ENCODE data around the gene BUB1B.

The BUB1B gene

DNA sequence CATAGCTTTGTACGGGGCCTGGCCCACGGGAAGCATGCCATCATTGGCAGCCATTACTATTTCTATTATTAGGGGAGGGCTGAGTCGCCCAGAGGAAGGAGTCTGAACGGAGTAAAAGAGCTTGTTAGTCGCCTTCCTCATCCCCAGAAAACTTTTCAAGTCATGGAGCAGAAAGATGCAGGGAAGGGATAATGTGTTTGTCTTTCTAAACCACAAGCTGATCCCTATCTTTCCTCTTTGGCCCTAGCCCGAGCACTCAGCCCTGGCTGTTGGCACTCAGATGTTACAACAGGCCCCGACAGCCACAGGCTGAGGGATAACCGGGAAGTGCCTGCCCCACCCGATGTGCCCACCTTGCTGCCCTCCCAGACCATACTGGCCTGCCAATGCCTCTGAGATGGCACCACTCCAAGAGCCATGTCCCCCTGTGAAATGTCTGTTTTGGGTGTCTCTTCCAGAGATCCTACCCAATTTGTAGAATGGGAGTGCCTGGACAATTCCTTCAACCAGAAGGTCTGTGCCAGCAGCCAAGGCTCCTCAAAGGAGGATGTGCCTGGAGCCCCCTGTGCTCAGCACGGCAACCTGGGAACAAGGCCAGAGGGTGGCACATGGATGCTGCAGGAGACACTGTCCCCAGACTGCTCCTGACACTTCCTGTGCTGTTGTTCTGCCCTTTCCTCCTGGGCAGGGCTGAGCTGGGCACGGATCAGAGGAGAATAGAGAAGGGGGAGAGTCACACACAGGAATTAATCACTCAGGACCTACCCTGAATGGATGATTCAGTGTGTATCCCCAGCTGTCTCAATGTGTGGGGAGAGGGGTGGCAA, 88.8 kb downstream of the BUB1B start:
- in situ Hi-C loops (cut with MboI; ENCODE audit: low pct_unique_long_range_greater_than_20kb, low sequenced_read_pairs): loop anchor here (25.0 kb wide), 1 partner anchor 462 kb away; the partner anchor contains the start of gene FSIP1
- DNase-seq: peak; percentile 39

GRCh38 chr15:40250304-40250656, 89.4 kb downstream of the BUB1B start:
- in situ Hi-C loops (cut with MboI; ENCODE audit: low pct_unique_long_range_greater_than_20kb, low sequenced_read_pairs): loop anchor here (25.0 kb wide), 1 partner anchor 463 kb away; the partner anchor contains the start of gene FSIP1
- no peak for DNase-seq

DNA sequence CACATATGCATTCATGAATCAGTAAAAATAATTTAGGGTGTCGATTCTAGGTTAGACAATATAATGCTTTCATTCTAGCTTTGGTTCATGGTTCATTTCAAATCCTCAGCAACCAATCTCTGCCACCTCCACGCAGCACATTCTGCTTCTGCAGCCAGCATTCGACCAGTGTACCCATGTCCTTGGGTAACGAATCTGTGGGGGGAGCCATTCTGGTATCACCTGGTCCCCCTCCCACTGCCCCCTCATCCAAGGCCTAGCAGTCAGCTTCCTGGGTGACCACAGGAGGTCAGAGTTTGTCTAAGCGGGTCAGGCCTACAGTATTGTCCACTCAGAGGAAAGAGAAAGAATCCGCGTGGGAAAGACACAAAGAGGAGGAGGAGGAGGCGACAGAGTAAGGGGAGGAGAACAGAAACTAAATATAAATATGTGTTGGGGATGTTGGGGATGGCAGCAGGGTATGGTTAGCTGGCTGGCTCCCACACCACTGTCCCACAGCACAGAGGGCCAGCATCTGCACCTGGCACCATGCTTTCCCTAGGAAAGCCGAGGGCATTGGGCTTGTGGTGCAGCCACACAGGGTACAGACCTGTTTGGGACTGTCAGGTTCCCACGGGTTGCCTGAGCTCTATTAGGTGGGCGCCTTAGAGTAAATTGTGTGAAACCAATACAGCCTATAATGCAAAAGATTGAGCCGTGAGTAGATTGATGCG, 90.1 kb downstream of the BUB1B start:
- DNase-seq: no peak
- in situ Hi-C loops (cut with MboI; ENCODE audit: low pct_unique_long_range_greater_than_20kb, low sequenced_read_pairs): loop anchor here (25.0 kb wide), 1 partner anchor 464 kb away; the partner anchor contains the start of gene FSIP1

DNA sequence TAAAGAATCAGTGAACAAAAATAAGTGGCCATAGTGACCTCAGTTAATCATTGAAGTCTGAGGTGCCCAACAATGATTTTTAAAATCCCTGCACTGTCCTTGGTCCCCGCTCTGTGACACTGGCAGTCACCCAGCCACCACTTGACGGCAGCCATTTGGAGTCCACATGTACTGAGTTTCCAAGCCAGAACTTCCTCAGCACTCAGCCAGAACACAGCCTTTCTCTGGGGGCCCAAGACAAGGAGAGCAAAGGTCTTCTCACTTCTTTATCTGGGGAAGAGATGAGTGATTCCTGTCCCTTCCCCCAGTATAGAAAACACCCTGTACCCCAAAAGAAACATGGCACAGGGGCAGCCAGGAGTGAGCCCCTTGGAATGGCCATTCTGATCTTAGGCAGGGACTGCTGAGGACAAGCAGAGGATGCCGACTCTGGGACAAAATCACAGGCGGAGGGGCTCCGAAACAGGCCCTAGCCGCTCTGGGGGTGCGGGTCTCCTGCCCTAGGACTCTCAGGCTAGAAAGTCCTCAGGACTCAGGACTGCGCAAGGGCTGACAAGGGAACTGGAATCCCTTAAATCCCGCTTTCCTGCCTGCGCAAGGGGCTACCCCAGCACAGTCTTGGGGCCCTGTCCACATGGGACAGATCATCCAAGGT, 90.7 kb downstream of the BUB1B start:
- DNase-seq: no peak
- in situ Hi-C loops (cut with MboI; ENCODE audit: low pct_unique_long_range_greater_than_20kb, low sequenced_read_pairs): loop anchor here (25.0 kb wide), 1 partner anchor 464 kb away; the partner anchor contains the start of gene FSIP1

GRCh38 chr15:40252141-40252437, 91.2 kb downstream of the BUB1B start:
- in situ Hi-C loops (cut with MboI; ENCODE audit: low pct_unique_long_range_greater_than_20kb, low sequenced_read_pairs): loop anchor here (25.0 kb wide), 1 partner anchor 465 kb away; the partner anchor contains the start of gene FSIP1

GRCh38 chr15:40252438-40253166, 91.7 kb downstream of the BUB1B start:
- DNase-seq: no peak
- in situ Hi-C loops (cut with MboI; ENCODE audit: low pct_unique_long_range_greater_than_20kb, low sequenced_read_pairs): loop anchor here (25.0 kb wide), 1 partner anchor 465 kb away; the partner anchor contains the start of gene FSIP1

More at GRCh38 chr15:40252141-40252437, 91.2 kb downstream of the BUB1B start:
- no peak for DNase-seq

DNA sequence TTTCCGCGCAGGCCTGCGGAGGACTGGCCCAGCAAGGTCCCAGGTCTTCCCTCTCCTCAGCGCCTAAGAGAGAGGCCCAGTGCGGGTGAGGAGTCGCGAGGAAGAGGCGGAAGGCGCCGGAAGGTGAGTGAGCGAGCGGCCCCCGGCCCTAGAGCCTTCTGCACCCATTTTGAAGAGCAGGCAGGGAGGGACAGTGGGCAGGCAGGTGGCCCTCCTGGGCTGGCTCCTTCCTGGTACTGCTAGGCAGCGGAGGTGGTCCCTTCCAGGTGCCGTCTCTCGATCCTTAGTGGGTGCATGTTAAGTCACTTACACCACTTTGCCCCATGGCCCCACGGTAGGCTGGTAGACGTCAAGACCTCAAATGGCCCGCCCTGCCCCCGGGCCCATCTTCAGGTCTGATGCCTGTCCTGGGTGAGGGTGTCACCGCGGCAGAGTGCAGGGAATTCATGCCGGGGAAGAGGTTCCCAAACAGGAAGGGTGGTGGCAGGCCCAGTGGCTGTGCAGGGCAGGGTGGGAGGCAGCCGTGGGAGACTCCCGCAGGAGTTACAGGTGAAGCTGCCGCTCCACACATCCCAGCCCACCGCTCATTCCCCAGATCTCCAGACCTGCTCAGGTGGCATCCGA, 92.4 kb downstream of the BUB1B start:
- no peak for DNase-seq
- in situ Hi-C loops (cut with MboI; ENCODE audit: low pct_unique_long_range_greater_than_20kb, low sequenced_read_pairs): loop anchor here (25.0 kb wide), 1 partner anchor 466 kb away; the partner anchor contains the start of gene FSIP1

DNA sequence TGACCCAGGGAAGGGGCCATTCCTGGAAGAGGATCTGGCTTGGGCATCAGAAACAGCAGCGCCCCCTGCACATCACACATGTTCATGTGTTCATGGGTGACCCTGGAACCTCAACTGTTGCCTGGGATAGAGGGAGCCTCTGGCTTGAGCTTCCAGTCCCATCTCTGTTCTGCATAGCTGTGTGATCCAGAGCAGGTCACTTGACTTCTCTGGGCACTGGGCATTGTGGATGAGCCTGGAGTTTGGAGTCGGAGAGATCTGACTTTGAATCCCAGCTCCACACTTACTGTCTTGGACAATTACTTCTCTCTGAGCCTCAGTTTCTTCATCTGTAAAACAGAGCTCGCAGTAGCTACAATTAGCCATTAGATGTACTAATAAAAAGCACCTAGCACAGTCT, 93.6 kb downstream of the BUB1B start:
- in situ Hi-C loops (cut with MboI; ENCODE audit: low pct_unique_long_range_greater_than_20kb, low sequenced_read_pairs): loop anchor here (25.0 kb wide), 1 partner anchor 467 kb away; the partner anchor contains the start of gene FSIP1
- no peak for DNase-seq

DNA sequence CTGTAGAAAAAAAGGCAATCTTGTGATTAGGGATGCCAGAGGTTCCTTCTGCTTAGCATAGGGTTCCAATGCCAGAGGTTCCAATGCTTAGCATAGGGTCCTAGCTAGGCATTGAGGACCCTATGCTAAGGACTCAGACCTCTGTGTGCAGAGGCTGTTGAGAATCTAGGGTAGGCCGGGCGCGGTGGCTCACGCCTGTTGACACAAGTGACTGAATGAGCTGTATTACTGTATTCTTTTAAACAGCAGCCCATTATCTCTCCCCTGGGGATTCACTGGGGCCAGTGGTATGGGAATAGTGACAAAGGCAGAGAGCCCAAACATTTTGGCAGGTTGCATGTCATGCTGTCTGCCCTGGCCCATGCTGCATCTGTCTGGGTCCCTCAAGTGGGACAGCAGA, 94.2 kb downstream of the BUB1B start:
- in situ Hi-C loops (cut with MboI; ENCODE audit: low pct_unique_long_range_greater_than_20kb, low sequenced_read_pairs): loop anchor here (25.0 kb wide), 1 partner anchor 468 kb away; the partner anchor contains the start of gene FSIP1
- DNase-seq: no peak

GRCh38 chr15:40256638-40257235, 95.9 kb downstream of the BUB1B start:
- in situ Hi-C loops (cut with MboI; ENCODE audit: low pct_unique_long_range_greater_than_20kb, low sequenced_read_pairs): loop anchor here (25.0 kb wide), 1 partner anchor 469 kb away; the partner anchor contains the start of gene FSIP1
- DNase-seq: no peak

DNA sequence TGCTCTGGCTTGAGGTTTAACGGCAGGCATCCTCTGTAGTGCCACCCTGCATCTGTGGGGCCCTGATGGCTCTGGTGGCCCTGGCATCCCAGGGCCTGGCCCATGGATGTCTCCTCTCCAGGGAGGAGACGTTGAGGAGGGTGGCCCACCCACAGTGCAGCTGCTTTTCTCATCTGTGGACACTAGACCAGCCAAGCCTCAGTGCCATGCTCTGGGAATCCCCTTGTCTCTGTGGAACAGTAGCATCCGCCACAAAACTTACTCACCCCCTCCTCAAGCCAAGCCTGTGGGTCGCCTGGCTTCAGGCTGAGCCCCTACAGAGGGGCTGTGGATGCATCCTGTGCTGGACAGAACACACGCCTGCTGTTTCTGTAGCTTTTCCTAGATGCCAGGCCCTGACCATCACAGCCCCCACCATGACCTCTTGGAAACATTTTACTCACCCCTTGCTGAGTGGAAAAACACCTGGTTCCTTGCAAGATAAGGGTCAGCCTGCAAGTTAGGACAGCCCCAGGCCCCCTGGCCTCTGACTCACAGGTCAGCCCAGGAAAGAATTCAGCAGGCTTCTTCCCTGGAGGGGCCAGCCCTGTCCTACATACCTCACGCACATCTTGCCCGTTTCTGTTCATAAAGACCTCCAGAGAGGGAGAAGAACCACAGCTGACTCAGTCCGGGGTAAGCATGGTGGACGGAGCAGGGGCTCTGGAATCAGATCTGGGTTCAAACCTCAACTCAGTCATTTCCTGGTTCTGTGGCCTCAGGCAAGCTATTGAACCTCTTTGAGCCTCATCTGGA, 97.0 kb downstream of the BUB1B start:
- in situ Hi-C loops (cut with MboI; ENCODE audit: low pct_unique_long_range_greater_than_20kb, low sequenced_read_pairs): loop anchor here (25.0 kb wide), 1 partner anchor 471 kb away; the partner anchor contains the start of gene FSIP1
- no peak for DNase-seq

- in situ Hi-C loops (cut with MboI; ENCODE audit: low pct_unique_long_range_greater_than_20kb, low sequenced_read_pairs): loop anchor here (25.0 kb wide), 1 partner anchor 471 kb away; the partner anchor contains the start of gene FSIP1
- peak; percentile 41 for DNase-seq
Measured at GRCh38 chr15:40258544-40258943, 97.7 kb downstream of the BUB1B start.

- DNase-seq: peak; percentile 38
- in situ Hi-C loops (cut with MboI; ENCODE audit: low pct_unique_long_range_greater_than_20kb, low sequenced_read_pairs): loop anchor here (25.0 kb wide), 1 partner anchor 472 kb away; the partner anchor contains the start of gene FSIP1
Measured at GRCh38 chr15:40259021-40259420, 98.2 kb downstream of the BUB1B start.

DNA sequence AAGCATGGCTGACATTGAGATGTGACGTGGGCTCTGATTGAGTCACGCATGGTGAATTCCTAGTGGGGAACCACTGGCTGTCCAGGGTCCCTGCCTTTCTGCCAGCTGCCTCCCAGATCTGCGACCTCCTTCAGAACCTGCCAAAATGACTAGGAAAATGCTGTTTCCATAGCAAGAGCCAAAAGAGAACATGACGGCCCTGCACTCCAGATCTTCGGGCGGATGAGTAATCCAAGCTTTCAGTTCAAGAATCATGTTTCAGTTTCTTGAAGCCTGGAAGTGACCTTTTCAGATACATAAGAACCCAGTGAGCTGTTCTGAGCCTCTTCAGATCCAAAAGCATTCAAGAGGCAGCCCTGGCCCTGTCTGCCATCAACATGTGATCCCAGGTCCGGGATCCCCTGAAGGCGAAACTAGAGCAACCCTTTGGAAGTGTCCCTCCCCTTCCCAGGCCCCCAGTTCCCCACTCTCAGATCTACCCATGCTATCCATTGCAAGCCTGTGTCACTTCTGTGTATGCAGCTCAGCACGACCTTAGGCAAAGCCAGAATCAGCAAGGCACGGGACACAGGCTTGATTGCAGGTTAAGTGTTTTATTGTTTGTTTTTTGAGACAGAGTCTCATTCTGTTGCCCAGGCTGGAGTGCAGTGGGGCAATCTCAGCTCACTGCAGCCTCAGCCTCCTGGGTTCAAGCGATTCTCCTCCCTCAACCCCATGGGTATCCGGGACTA, 102.3 kb downstream of the BUB1B start:
- in situ Hi-C loops (cut with MboI; ENCODE audit: low pct_unique_long_range_greater_than_20kb, low sequenced_read_pairs): loop anchor here (25.0 kb wide), 1 partner anchor 476 kb away; the partner anchor contains the start of gene FSIP1
- no peak for DNase-seq

DNA sequence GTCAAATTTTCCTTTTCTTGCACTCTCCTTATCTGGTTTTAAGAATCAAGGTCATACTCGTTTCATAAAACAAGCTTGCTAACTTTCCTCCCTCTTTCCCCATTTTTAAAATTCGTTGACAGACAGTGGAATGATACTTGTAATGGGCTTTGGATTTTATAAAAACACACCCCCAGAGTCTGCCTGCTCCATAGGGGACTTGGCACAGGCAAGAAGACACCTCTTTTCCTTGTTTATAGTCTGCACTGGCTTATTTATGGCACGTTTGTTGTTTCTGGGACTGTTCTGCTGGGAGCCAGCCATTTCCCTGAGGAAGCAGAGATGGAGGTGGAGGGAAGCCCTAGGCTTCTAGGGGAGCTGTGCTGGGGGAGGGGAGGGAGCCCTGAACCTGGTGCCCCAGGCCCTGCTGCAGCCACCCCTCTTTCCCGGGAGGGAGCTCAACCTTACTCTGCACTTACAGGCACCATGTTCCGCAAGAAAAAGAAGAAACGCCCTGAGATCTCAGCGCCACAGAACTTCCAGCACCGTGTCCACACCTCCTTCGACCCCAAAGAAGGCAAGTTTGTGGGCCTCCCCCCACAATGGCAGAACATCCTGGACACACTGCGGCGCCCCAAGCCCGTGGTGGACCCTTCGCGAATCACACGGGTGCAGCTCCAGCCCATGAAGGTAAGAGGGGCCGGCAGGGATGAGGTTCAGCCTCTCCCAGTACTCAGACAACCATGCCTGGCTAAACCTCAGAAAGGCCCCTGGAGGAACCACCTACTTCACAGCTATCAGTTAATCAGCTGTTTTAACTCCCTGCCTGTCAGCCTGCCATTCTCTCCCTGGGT, 103.7 kb downstream of the BUB1B start:
- in situ Hi-C loops (cut with MboI; ENCODE audit: low pct_unique_long_range_greater_than_20kb, low sequenced_read_pairs): loop anchor here (25.0 kb wide), 1 partner anchor 477 kb away; the partner anchor contains the start of gene FSIP1
- DNase-seq: no peak
